Parathyroid adenoma (tissue), 2 donors: ENCODE data around the gene DNAH1.
A peak's percentile ranks its signal among the peaks of the same experiment; 100 is the strongest.

Source experiments
- H2AFZ ChIP-seq: fragments of 300-600 bp; sonication (generic); one replicate; pipeline ENCODE4 v1.7.0; 2017; ENCODE audit warnings: antibody characterized with exemption, mild to moderate bottlenecking
- H3K27ac ChIP-seq: fragments of 300-600 bp; sonication (generic); one replicate; pipeline ENCODE4 v1.7.0; 2017
- H3K27me3 ChIP-seq: fragments of 300-600 bp; sonication (generic); one replicate; pipeline ENCODE4 v1.7.0; 2017; ENCODE audit warnings: low read length; ENCODE audit not compliant: control insufficient read depth, insufficient read depth
- H3K36me3 ChIP-seq: fragments of 300-600 bp; sonication (generic); one replicate; pipeline ENCODE4 v1.7.0; 2017; ENCODE audit warnings: low read length; ENCODE audit not compliant: control insufficient read depth, insufficient read depth
- H3K4me1 ChIP-seq: fragments of 300-600 bp; sonication (generic); one replicate; pipeline ENCODE4 v1.7.0; 2017; ENCODE audit warnings: control low read depth
- H3K4me2 ChIP-seq: fragments of 300-600 bp; sonication (generic); one replicate; pipeline ENCODE4 v1.7.0; 2017; ENCODE audit warnings: low read length
- H3K4me3 ChIP-seq: fragments of 300-600 bp; sonication (generic); one replicate; pipeline ENCODE4 v1.7.0; 2017; ENCODE audit warnings: low read depth, low read length
- H3K79me2 ChIP-seq: fragments of 300-600 bp; sonication (generic); one replicate; pipeline ENCODE4 v1.7.0; 2017; ENCODE audit warnings: control low read depth
- H3K9ac ChIP-seq: fragments of 300-600 bp; sonication (generic); one replicate; pipeline ENCODE4 v1.7.0; 2017; ENCODE audit warnings: mild to moderate bottlenecking
- H3K9me3 ChIP-seq: fragments of 300-600 bp; sonication (generic); one replicate; pipeline ENCODE4 v1.7.0; 2017; ENCODE audit warnings: low read length; ENCODE audit not compliant: control insufficient read depth
- CTCF ChIP-seq: fragments of 300-600 bp; sonication (generic); IDR thresholded peaks from one replicate; pipeline ENCODE4 v1.7.0; 2017; ENCODE audit warnings: antibody characterized with exemption, mild to moderate bottlenecking
- donor health status: primary hyperparathyroidism.

The DNAH1 gene

GRCh38 chr3:52443791-52444687 is 127.9 kb downstream of the DNAH1 start:
- Histone ChIP-seq H3K4me2 (no peak overlapping the region), H3K4me1 (peaks cover 3% of the 10 kb centered on the region), H3K4me3 (no peak overlapping the region), H2AFZ (no peak overlapping the region), H3K79me2 (no peaks in the 10 kb centered on the region), H3K9ac (no peak overlapping the region), H3K27me3 (no peaks in the 10 kb centered on the region), H3K9me3 (no peaks in the 10 kb centered on the region), H3K36me3 (no peaks in the 10 kb centered on the region), H3K27ac (no peak overlapping the region)
- no peak for TF ChIP-seq CTCF

- no peaks in the 10 kb centered on the region for H3K27me3 ChIP-seq
- no peak within 1 kb of the TSS for H3K4me2 ChIP-seq
- no peak within 1 kb of the TSS for H3K9ac ChIP-seq
- H2AFZ ChIP-seq: peak within 1 kb of the TSS; percentile 61
- H3K4me3 ChIP-seq: no peak within 1 kb of the TSS
- H3K9me3 ChIP-seq: no peaks in the 10 kb centered on the region
- peak; percentile 55 for TF ChIP-seq CTCF
- no peak within 1 kb of the TSS for H3K27ac ChIP-seq
- no peaks in the 10 kb centered on the region for H3K79me2 ChIP-seq
- no peaks in the 10 kb centered on the region for H3K36me3 ChIP-seq
- H3K4me1 ChIP-seq: peaks cover 9% of the 10 kb centered on the region
Observed at GRCh38 chr3:52444860-52445793, 129.0 kb downstream of the DNAH1 start, which contains the start of gene SEMA3G. Gene SEMA3G, minus strand, starts transcription at chr3:52445103. Its CDS starts 76 bp downstream, at chr3:52445027.

- no peaks in the 10 kb centered on the region for H3K36me3 ChIP-seq
- H3K4me1 ChIP-seq: peaks cover 17% of the 10 kb centered on the region
Observed at GRCh38 chr3:52446042-52446441, 129.9 kb downstream of the DNAH1 start.

More at GRCh38 chr3:52446042-52446441, 129.9 kb downstream of the DNAH1 start:
- Histone ChIP-seq H3K79me2 (no peaks in the 10 kb centered on the region), H2AFZ (no peak overlapping the region), H3K27ac (no peak overlapping the region), H3K4me2 (no peak overlapping the region), H3K4me3 (no peak overlapping the region), H3K9me3 (no peaks in the 10 kb centered on the region), H3K9ac (no peak overlapping the region), H3K27me3 (no peaks in the 10 kb centered on the region)
- no peak for TF ChIP-seq CTCF
